Activated CD4-positive, CD25-positive, alpha-beta regulatory T cell treated with anti-CD3 and anti-CD28 coated beads, Interleukin-2, amount 50 U/mL, for 16 hours (primary cell): Measurements from ENCODE around the gene FCN3.

Experiments used
- DNase-seq: peaks from one replicate; pipeline ENCODE4 v3.0.0-alpha.2; 2020; ENCODE audit warnings: low read depth, low spot score

Gene FCN3

GRCh38 chr1:27358038-27358927, 16.3 kb downstream of the FCN3 start:
- no peak for DNase-seq

GRCh38 chr1:27357281-27358037, 17.2 kb downstream of the FCN3 start:
- peak; percentile 70 for DNase-seq

GRCh38 chr1:27356619-27357280, 17.9 kb downstream of the FCN3 start:
- no peak for DNase-seq

- DNase-seq = no peak
Measured at GRCh38 chr1:27356277-27356618, 18.4 kb downstream of the FCN3 start.

- no peak for DNase-seq
Measured at GRCh38 chr1:27355683-27356082, 18.9 kb downstream of the FCN3 start.

GRCh38 chr1:27353629-27354028, 21.0 kb downstream of the FCN3 start:
- no peak for DNase-seq

GRCh38 chr1:27353166-27353565, 21.5 kb downstream of the FCN3 start:
- DNase-seq = no peak

GRCh38 chr1:27351541-27352107, 23.0 kb downstream of the FCN3 start:
- DNase-seq = no peak

- no peak for DNase-seq
Measured at GRCh38 chr1:27350663-27351540, 23.7 kb downstream of the FCN3 start.

- no peak for DNase-seq
Measured at GRCh38 chr1:27349784-27350662, 24.6 kb downstream of the FCN3 start.

- DNase-seq = no peak
Measured at GRCh38 chr1:27348861-27349783, 25.5 kb downstream of the FCN3 start.

GRCh38 chr1:27346991-27347624, 27.5 kb downstream of the FCN3 start:
- DNase-seq = no peak

GRCh38 chr1:27346357-27346756, 28.3 kb downstream of the FCN3 start:
- no peak for DNase-seq

- DNase-seq = no peak
Measured at GRCh38 chr1:27345272-27345671, 29.4 kb downstream of the FCN3 start.

- DNase-seq = no peak
Measured at GRCh38 chr1:27343639-27344025, 31.0 kb downstream of the FCN3 start.

GRCh38 chr1:27342778-27343638, 31.6 kb downstream of the FCN3 start:
- DNase-seq = peak; percentile 48

GRCh38 chr1:27342391-27342777, 32.2 kb downstream of the FCN3 start:
- no peak for DNase-seq
